Measurements from ENCODE around the gene FAM78B. TPM values are rescaled to one million over a fixed set of nuclear protein-coding genes. Genes with fewer than 3 reads are reported as not detected.

Gene FAM78B
- 2.6 and 2.9 TPM in 2 replicates for total RNA-seq (ENCODE audit: low replicate concordance)
- long read RNA-seq, partial matches to known transcripts, result 0 of 1 reads
- long read RNA-seq, other reads (novel, unspliced or antisense), result 1 of 1 reads

- TF ChIP-seq CTCF (conservative IDR thresholded peaks at IDR 0.05), result peak; percentile 45
Measured at GRCh38 chr1:166166698-166167571, at the start of gene FAM78B. FAM78B (minus strand) TSS chr1:166167001; CDS start chr1:166166248, 753 bp downstream.

GRCh38 chr1:166202546-166202945 is 35.7 kb upstream of the FAM78B start:
- TF ChIP-seq CTCF (conservative IDR thresholded peaks at IDR 0.05), result no peak
- Mint-ChIP-seq H3K9me3 (no peaks in the 10 kb centered on the region), H3K27me3 (no peaks in the 10 kb centered on the region), H3K36me3 (no peaks in the 10 kb centered on the region), H3K4me3 (no peak overlapping the region), H3K4me1 (ENCODE audit: unreplicated experiment) (no peaks in the 10 kb centered on the region), H3K27ac (no peak overlapping the region)
- no peak for DNase-seq (ENCODE audit: extremely low spot score, unreplicated experiment)

More at GRCh38 chr1:166166698-166167571, at the start of gene FAM78B:
- H3K36me3 Mint-ChIP-seq, result no peaks in the 10 kb centered on the region
- DNase-seq (ENCODE audit: extremely low spot score, unreplicated experiment), result peak; percentile 71
- H3K27ac Mint-ChIP-seq, result peak within 1 kb of the TSS; percentile 56
- H3K27me3 Mint-ChIP-seq, result peaks cover 81% of the 10 kb centered on the region
- H3K4me3 Mint-ChIP-seq, result peak within 1 kb of the TSS; percentile 88
- no peaks in the 10 kb centered on the region for H3K9me3 Mint-ChIP-seq
- peaks cover 9% of the 10 kb centered on the region for H3K4me1 Mint-ChIP-seq (ENCODE audit: unreplicated experiment)

- no peak for DNase-seq (ENCODE audit: extremely low spot score, unreplicated experiment)
- H3K36me3 Mint-ChIP-seq, result no peaks in the 10 kb centered on the region
- no peaks in the 10 kb centered on the region for H3K27me3 Mint-ChIP-seq
- TF ChIP-seq CTCF (conservative IDR thresholded peaks at IDR 0.05), result no peak
- no peaks in the 10 kb centered on the region for H3K9me3 Mint-ChIP-seq
- no peak overlapping the region for H3K4me3 Mint-ChIP-seq
- no peaks in the 10 kb centered on the region for H3K4me1 Mint-ChIP-seq (ENCODE audit: unreplicated experiment)
- no peak overlapping the region for H3K27ac Mint-ChIP-seq
Measured at GRCh38 chr1:166200743-166201142, 33.9 kb upstream of the FAM78B start.

- Mint-ChIP-seq H3K4me3 (no peak overlapping the region), H3K36me3 (no peaks in the 10 kb centered on the region), H3K9me3 (no peaks in the 10 kb centered on the region), H3K4me1 (ENCODE audit: unreplicated experiment) (no peaks in the 10 kb centered on the region), H3K27me3 (no peaks in the 10 kb centered on the region), H3K27ac (no peak overlapping the region)
- TF ChIP-seq CTCF (conservative IDR thresholded peaks at IDR 0.05), result no peak
- no peak for DNase-seq (ENCODE audit: extremely low spot score, unreplicated experiment)
Measured at GRCh38 chr1:166197597-166197996, 30.8 kb upstream of the FAM78B start.

- H3K9me3 Mint-ChIP-seq, result no peaks in the 10 kb centered on the region
- H3K4me1 Mint-ChIP-seq (ENCODE audit: unreplicated experiment), result no peaks in the 10 kb centered on the region
- no peak for TF ChIP-seq CTCF (conservative IDR thresholded peaks at IDR 0.05)
- no peak overlapping the region for H3K27ac Mint-ChIP-seq
- no peak overlapping the region for H3K4me3 Mint-ChIP-seq
- no peaks in the 10 kb centered on the region for H3K36me3 Mint-ChIP-seq
- no peaks in the 10 kb centered on the region for H3K27me3 Mint-ChIP-seq
- DNase-seq (ENCODE audit: extremely low spot score, unreplicated experiment), result no peak
Measured at GRCh38 chr1:166197141-166197540, 30.3 kb upstream of the FAM78B start.

All from type B pancreatic cell (in vitro differentiated cells).